NCI-H2227 (cell line): ENCODE measurements around the gene BEST1.
"Not testable (repeated sequence)": the region's sequence is repeated elsewhere in the genome, so short reads cannot be mapped to it uniquely, and the experiment has no call there.

Experiments
- DNase-seq: peaks from one replicate; lab custom pipeline; 2025; ENCODE audit not compliant: unreplicated experiment; lab: John Stamatoyannopoulos, UW

The BEST1 gene

DNA sequence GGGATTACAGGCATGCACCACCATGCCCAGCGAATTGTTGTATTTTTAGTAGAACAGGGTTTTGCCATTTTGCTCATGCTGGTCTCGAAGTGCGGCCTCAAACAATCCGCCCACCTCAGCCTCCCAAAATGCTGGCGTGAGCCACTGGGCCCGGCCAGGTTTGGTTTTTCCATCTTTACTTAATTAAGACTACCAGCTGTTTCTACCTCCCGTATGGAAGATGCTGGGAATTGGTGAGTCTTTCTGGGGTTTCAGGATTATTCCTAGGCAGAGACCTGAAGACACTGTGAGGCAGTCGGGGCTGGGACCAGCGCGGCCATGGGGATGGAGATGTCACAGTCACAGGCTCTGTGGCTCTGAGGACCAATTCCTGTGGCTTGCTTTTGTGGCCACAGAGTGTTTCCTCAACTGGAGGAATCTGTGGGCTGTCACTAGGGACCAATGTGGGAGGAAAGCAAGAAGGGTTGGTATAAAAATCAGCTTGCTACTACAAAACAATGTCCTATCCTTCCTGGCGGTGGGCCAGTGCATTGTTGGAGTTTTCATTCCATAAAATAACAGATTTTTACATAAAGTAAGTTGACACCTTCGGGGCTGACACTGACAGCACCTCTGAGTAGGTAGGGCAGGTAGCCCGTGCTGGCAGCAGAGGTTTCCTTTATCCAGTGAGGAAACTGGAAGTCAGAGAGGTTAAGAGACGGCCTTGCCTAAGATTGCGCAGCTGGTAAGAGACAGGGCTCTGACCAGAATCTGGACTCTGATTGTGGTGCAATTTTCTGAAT is 25.7 kb downstream of the BEST1 start:
- DNase-seq: no peak

DNA sequence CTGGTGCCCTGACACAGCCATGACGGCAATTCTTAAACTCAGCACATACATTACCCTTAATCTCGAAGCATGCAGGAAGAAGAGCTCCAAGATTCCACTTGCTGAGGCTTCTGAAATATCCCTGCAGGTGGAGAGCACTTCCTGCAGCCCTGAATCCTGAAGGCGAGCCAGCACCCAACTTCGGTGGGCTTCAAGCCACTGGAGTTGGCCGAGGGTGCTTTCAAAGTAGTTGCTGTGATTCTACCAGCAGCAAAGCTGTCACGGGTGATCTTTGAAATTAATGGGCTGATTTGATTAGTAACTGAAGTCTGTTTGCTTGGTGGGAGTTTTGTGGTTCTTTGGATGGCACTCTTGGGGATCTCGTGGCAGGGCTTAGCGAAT is 26.3 kb downstream of the BEST1 start:
- DNase-seq: no peak

DNA sequence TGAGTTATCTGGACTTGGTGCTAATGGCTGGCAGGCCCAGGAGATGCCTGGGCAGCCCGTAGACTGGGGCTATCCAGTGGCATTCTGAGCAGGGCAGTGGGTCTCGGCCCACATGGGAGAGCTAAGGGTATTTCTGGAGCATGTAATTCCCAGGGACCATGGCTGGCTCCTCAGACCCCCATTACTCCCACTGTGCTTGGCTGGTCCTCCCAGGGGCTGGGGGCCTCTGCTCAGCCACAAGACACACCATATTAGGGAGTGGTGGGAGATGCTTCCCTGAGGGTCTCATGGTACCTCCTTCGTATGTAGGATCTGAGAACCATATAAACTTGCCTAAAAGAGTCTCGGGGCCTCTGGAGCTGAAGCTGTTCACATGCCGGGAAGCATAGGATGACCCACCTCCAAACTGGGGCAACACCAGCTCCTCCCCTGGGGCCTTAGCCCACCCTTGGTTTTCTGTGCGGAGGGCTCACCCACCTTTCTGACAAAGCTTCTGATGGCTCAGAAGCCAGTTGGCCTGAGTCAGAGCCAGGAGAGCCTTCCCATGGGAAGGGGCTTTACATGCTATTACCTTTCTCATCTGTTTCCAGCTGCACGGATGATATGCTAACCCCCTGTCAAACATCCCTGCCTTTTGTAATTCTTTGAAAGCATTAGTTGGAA is 26.8 kb downstream of the BEST1 start:
- DNase-seq: no peak

DNA sequence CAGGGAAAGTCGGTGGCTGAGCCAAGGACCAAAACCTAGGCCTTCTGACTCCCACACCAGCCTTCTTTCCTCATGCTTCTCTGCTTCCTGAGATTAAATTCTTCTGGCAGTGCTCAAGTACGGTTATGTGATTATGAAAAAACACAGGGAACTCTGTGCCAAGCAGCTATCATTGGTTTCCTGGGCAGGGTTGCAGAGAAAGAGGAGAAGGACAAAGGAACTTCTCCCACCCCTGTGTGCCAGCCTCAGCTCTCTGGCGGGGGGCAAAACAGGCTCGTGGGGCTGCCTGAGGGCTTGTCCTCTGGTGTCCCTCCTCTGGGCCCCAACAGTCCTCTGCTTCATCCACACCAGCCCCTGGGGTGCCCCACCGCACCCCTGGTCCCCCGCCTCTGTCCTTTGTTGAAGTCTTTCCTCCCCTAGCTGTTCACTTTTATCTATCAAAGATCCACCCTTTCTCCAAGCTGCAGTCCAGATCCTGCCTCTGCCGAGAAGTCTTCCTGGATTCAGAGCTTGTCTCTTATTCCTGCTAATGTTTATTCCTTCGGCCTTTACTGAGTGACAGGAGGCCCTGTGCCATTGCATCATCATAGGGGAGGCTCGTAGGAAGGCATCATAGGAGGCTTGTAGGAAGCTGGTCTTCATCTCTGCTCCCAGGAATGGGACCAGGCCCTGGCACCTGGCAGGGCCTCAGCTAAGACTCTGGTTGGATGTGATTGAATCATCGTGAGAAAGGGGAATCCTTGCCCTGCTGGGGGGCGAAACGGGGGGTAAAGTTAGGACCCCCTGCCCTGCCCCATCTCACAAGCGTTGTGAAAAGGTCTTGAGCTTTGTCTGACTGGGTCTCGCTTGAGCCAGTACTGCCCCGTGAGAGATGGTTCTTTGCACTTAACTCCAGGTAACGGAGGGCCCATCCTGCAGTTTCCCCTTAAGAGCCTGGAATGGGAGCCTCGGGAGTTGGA is 28.8 kb downstream of the BEST1 start:
- no peak for DNase-seq

DNA sequence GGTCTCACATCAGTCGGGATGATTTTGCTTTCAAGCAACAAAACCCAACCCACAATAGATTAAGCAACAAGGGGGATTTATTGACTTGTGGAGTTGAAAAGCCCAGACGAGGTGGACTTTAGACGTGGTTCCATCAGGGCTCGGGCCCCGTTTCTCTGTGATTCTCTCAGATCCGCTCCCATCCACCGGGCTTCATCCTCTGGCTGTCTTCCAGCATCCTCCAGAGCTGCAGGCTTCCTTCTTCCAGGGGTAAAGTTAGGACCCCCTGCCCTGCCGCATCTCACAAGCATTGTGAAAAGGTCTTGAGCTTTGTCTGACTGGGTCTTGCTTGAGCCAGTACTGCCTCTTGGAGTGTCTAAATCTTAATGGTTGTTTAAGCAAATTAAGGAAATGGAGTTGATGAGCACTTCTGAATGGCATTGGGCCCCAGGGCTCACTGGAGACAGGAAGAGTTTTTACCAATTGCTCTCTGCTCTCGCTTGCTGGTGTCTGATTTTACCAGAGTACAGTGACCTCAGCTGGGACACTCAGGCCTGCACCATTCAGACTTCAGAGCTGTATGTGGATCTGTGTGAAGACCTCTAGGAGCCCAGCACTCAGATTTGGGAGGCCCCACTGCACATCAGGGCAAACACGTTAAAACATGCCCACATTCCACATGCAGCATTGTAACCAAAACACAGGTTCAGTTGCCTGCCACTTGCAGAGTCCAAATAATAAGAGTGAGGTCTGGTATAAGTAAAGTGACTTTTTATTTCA is 30.8 kb downstream of the BEST1 start:
- no peak for DNase-seq

DNA sequence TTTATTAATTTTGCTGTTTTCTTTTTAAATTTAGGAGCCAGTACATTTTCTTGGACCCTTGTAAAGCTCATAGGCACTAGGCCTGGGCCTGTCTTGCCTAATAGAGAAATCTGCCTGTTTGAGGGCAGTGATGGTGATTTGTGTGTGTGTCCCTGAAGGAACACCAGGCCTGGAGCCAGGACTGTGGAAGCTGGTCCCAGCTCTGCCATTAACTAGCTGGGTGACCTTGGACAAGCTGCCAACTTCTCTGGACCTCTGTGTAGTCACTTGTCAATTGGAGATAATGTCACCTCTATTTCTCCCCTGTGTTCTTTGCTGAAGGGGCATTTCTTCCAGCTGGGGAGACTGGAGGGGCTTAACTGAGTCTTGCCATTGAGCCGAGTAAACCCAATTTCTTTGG is 33.3 kb downstream of the BEST1 start:
- DNase-seq: no peak

DNA sequence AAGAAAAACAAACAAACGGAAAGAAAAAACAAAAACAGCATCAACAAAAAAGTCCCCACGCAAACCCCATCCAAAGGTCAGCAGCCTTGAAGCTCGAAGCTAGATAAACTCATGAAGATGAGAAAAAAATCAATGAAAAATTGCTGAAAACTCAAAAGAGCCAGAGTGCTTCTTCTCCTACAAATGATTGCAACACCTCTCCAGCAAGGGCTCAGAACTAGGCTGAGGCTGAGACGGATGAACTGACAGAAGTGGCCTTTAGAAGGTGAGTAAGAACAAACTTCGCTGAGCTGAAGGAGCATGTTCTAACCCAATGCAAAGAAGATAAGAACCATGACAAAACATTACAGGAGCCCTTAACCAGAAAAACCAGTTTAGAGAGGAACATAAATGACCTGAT is 35.7 kb downstream of the BEST1 start:
- DNase-seq: no peak

DNA sequence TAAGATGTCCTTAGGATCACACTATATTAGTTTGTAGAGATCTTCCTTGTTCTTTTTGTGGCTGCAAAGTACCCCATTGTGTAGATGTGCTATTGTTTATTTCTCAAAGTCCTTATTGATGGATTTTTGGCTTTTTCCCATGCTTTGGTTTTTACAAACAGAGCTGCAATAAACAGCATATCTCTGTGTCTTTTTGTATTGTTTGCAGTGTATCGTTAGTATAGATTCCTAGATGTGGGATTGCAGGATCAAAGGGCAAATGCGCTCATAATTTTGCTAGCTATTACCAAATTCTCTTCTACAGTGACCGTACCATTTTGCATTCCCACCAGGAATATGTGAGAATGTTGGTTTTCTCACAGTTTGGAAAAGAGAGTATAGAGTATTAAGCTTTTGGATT is 44.8 kb downstream of the BEST1 start:
- DNase-seq: no peak

DNA sequence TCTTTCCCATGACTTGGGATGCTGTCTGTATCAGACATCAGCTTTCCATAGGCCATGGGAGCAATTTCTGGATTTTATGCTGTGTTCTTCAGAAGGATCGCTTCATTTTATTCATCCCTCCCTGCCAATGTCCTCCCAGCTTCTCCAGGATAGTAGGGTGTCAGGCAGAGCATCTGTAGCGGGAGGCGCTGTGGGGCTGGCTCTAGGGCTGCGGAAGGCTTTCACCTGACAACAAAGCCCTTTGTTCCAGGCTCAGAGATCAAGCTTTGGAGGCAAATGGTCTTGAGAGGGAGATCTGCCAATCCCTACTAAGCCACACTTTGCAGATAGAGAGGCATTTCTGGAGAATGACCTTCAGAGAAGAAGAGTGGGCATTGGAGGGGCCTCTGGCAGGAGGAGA is 46.8 kb downstream of the BEST1 start:
- DNase-seq: no peak

DNA sequence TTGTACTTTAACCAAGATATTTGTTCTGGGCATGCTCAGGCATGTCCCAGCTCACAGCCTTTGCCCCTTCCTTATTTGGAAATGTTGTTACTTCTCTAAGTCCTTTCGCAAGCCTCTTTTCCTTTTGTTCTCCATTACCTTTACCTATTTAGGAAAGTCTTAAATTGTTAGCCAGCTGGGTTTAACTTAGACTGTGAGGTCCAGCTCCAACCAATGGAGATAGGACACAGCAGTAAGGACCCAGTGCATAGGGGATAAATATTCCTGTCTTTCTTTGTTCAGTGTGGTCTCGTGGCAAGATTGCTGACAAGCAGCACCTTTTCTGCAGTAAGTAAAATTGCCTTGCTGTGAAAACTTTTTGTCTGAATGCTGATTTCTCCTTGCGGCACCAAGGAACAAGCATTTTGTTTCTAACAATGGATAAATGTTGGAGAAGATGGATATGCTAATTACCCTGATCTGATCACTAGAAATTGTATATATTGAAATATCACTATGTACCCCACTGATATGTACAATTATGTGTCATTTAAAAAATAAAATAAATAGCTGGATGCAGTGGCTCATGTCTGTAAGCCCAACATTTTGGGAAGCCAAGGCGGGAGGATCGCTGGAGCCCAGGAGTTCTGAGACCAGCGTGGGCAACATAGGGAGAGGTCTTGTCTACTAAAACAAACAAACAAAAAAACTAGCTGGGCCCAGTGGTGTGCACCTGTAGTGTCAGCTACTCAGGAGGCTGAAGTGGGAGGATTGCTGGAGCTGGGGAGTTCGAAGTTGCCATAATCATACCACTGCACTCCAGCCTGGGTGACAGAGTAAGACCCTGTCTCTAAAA is 49.2 kb downstream of the BEST1 start:
- DNase-seq: no peak

DNA sequence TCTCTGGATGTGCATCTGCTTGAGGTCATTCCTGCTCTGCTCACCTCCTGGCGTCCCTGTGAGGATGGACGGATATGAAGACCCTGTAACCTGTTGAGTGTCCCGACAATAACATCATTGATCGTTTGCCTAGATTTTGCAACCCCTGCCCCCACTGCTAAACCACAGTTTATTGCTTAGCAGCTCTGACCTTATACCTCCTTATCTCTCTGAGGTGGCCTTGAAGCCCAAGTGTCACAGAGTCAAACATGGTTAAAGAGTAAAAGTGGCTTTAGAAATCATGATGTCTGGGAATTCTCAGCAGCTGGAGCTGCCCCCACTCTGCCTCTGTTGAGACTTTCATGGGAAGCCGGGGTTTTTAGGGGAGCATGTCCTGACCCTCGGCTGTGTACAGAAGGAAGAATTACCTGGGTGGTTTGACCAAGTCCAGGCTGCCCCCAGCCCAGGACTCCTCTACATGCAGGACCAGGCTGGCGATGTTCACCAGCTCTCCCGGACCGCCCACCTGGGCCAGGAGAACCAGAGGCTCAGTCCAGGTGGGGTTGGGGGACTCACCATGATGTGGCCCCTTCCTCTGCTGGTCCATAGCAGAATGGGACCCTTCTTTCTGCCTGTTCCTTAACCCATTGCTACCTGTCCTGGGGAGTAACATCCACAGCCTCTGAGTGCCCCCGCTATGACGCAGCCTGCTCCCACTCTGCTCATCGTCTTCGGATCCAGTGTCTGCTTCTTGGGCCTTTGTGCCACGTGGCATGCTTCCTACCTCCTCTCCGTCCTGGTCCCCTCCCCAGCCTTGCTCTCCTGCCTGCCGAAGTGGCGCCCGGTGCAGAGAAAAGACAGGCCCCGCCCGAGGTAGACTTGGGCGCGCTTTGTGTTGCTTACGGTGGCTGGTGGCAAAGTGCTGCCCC is 50.6 kb downstream of the BEST1 start:
- DNase-seq: no peak

DNA sequence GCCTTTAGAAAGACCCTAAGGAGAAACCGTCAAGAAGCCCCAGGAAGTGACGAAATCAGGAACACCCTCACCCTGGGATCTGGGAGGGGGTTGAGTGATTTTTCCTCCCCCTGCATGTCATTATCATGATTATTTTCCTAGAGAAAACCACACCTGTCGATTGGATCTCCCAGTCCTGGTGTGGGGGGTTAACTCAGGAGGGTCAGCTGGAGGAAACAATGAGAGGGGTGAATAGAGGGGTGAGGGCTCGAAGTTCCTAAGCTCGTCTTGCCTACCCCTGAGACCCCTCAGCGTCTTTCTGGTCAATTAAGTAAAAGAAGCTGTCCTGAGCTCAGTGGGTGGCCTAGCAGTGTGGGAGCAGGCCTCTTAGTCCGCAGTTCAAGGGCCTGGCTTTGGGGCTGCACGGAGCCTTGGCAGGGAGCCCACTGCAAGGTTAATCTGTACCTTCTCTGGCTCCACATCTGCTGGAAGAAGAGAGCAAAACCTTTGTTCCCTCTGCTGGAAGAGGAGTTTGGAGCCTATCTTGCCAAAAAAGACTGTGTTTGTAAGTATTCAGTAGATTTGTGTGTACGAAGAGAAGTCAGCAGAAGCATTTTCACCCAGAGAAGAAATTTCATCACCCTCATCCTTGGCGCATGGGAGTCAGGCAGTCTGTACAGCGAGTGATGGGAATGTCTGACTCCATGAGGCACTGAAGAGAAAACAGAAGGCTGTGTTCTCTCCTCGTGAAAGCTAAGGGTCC is 51.5 kb downstream of the BEST1 start:
- DNase-seq: no peak

DNA sequence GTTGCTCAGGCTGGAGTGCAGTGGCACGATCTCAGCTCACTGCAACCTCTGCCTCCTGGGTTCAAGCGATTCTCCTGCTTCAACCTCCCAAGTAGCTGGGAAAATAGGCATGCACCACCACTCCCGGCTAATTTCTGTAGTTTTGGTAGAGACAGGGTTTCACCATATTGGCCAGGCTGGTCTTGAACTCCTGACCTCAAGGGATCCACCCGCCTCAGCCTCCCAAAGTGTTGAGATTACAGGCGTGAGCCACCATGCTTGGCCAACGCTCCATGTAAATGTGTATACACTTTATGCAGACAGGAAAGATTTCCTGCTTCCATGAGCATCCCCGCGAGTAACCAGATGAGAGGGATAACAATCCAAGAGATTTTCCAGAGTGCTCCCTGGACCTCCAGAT is 52.1 kb downstream of the BEST1 start:
- DNase-seq: not testable (repeated sequence)

DNA sequence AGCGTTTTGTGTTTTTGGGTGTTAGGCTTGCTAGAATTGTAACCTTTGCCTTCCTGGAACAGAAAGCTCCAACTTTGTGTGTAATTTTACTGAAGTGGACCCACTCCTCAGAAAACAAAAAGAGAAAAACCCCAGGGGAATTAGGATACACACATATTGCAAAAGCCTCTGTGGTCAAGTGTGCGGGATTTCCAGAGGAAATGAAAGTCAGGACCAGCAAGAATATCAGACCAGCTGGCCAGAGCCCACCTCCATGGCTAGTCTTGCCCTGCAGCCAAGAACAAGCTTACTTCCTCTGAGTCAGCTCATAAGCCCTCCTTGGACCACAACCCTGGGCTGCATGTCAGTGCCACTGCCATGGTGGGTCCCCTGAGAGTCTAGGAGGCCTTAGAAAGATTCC is 54.3 kb downstream of the BEST1 start:
- DNase-seq: no peak

DNA sequence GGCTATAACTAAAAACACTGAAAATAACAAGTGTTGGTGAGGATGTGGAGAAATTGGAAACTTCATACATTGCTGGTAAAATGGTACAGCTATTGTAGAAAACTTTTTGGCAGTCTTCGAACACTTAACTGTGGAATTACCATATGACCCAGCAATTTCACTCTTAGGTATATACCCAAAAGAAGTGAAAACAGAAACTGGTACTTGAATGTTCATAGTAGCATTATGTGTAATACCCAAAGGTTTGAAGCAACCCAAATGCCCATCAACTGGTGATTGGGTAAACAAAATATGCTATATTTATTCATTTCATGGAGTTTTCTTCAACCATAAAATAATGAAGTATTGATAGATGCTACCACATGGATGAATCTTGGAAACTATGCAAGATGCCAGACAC is 58.0 kb downstream of the BEST1 start:
- no peak for DNase-seq

DNA sequence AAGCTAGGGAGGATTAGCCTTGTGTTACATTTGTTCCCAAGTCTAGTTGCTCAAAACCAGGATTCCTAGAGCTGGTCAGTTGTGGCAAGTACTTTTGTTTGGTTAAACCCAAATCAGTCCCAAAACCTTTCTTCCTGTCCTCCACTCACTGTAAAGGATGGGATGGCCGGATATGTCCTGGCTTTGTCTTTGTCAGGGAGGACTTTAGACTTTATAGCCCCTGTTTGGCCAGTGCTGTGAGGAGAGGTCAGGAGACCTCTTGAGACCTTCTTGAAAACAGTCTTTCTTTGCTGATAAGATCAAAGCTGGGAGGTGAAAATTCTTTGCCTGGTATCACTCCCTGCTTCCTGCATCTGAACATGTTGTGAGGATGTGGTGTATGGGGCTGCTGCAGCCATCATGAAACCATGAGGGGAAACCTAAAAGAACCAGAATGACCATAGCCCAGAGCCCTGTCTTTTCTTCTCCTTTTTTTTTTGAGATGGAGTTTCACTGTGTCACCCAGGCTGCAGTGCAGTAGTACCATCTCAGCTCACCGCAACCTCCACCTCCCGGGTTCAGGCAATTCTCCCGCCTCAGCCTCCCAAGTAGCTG is 60.9 kb downstream of the BEST1 start:
- no peak for DNase-seq

DNA sequence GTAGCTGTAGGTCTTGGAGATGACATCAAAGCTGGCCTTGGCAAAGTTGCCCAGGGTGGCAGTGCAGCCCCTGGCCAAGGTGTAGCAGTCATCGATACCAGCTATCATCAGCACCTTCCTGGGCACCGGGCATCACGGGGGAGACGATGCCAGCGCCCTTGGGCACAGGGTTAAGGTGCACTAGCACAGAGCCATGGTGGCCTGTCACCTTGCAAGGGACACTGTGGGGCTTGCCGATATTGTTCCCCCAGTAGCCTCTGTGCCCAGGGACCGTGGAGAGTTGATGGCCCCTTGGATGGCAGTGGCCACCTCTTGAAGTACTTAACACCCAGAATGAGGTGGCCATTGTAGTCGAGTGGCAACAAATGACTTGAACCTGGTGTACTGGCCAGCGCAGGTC is 61.7 kb downstream of the BEST1 start:
- no peak for DNase-seq

DNA sequence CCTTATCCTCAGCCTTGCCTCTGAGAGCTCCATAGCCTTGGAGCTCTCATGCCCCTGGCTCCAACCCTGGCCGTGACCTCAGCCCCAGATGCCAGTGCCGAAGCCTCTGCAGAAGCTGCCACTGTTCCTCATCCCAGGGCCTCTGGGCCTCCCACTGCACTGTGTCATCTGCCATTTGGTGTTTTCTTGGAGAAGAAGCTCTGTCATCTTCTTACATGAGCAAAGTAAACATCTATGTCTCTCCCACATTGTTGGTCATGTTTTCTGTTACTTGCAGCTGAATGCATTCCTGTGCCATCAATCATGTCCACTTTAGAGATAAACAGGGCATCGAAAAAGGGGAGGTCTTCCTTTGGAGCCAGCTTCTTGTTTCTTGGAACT is 62.3 kb downstream of the BEST1 start:
- DNase-seq: no peak
